Kasumi-1 (cell line): ENCODE measurements around the gene NRG2.

Source experiments
- DNase-seq, 2 experiments: peaks; one replicate each; lab custom pipeline; 2025; lab: John Stamatoyannopoulos, UW

NRG2 gene

GRCh38 chr5:139942243-139942642 is 100.9 kb downstream of the NRG2 start:
- DNase-seq, result no peak

DNA sequence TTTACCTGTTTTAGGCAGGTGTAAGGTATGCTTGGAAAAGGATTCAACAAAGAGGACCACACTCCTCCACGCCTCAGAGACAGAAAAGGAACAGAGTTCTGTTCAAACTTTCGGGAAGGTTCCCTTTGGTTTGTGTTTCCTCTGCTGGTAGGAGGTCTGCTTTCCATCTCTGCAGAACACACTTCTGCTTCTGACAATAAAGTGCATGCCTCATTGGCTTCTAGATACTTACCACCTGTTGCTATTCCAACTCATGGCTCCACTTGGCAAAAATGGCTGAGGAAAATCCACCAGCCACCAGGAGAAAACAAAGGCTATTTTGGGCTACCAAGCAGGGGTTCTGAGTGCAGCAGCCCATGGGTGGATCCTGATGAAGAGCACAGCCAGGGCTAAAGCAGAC is 112.7 kb downstream of the NRG2 start:
- no peak for DNase-seq

GRCh38 chr5:139926797-139927503 is 116.1 kb downstream of the NRG2 start:
- DNase-seq, result no peak

- DNase-seq, result no peak
Measured at GRCh38 chr5:139925650-139926640, 117.2 kb downstream of the NRG2 start.

GRCh38 chr5:139925216-139925562 is 117.9 kb downstream of the NRG2 start:
- no peak for DNase-seq

GRCh38 chr5:139924294-139925215 is 118.5 kb downstream of the NRG2 start:
- no peak for DNase-seq

DNA sequence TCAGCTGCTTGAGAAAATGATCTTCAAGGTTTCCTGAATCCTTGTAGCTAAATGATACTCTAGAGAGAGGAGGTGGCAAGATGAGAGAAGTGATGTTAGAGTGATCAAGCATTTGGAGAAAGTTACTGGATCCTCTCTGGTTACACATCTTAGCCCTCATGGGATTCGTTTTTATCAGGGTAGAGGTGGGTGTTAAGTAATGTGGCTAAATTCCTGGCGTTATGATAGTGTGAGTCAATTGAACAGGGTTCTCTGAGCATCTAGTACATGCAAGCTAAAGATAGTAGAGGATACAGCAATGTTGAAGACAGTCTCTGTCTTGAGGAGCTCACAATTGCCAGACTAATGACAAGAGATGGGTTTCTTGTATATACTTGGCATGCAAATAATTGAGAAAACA is 123.8 kb downstream of the NRG2 start:
- DNase-seq, result no peak

GRCh38 chr5:139915834-139916233 is 127.3 kb downstream of the NRG2 start:
- DNase-seq, result no peak

DNA sequence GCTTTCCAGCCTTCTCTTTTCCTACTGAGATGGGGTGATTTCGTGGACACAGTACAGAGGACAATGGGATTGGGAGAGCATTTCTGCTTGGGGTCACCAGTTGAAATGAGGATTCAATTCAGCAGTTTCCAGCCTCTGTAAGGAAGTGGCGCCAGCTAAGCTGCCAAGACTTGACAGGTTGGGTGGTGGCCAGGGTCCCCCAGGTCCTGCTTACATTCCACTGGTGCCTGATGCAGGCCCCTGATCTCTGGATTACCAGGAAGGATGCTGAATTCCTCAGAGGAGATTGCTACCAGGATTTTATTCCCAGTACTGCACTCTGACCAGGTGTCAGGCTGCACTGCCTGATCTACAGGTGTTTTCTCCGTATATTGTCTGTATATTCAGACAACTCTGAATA is 127.8 kb downstream of the NRG2 start:
- DNase-seq, result no peak

- no peak for DNase-seq
Measured at GRCh38 chr5:139914218-139914807, 128.8 kb downstream of the NRG2 start.

GRCh38 chr5:139912804-139913203 is 130.3 kb downstream of the NRG2 start:
- DNase-seq, result no peak

- DNase-seq, result no peak
Measured at GRCh38 chr5:139912158-139912557, 130.9 kb downstream of the NRG2 start.

DNA sequence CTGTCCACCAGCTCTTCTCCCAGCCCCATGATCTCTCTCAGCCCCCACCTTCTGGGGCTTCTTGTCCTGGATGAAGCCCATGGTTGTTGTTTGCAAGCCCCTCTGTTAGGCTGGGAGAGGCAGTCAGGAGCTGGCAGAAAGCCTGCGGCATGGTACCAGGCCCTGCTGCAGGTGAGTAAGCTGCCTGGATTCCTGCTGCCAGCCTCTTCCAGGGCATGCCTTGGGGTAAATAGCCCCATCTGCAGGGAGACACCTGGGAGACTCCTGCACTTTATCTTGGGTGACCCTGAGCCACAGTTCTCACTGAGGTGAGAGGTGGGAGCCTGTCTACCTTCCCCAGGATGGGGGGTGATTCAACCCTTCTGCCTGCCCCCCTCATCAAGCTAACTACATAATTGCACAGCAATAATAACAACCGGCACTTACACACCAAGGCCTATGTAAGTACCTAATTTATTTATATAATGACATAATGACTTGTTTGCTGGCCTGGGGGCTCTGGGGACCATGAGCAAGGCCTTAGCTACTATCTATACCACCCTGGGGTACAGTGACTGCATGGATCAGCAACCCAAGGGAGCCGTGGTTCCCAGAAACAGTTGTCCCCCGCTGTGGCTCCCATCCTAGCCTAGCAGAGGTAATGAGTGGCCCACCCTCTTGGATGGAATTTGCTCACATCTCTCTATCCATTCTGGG is 131.5 kb downstream of the NRG2 start:
- DNase-seq, result no peak

GRCh38 chr5:139910901-139911300 is 132.2 kb downstream of the NRG2 start:
- no peak for DNase-seq

DNA sequence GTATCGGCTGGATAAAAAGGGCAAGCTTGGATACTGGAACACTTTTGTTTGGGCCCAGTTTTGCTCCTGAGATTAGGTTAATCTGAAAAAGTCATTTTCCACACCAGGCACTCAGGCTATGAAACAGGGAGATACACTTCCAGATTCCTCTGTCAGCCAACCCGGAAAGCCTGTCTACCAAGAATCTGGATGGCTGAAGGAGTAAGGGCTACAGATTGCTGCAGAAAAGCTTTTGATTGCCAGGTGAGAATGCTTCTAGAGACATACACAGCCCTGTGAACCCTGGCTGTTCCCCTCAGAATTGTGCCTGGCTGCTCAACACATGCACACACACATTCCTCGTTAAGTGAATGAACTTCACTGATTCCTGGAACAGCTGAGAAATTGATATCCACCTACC is 133.1 kb downstream of the NRG2 start:
- no peak for DNase-seq

DNA sequence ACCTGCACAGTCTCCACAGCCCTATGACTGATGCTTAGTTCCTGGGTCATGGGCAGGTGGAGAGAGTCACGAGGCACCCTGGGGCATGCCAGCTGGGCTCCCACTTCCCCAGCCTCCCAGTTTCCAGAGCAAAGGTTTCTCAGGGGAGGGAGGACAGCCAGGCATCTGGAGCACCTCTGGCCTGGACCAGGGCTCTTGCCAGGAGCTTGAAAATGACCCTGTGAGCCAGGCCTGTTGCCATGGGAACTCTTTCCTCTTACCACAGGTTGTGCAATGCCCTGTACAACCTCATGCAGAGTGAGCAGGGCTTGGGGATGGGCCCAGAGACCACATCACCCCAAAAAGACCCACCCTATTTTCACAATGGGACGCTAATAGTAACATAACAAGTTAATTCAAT is 134.3 kb downstream of the NRG2 start:
- no peak for DNase-seq

DNA sequence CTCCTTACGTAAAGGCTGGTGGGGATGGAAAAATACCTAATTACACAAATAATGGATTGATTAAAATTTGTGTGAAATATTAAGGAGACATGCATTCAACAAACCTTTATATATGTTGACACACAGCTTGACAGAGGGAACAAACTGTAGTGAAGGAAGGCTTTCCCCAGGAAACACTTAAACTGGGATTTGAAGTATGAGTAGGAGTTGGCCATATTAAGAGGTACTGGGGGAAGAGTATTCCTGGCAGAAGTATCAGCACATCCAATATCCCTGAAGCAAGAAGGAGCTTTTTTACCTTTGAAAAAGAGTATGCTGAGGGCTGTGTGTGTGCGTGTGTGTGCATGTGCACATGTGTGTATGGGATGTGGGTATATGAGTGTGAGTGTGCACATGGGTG is 136.4 kb downstream of the NRG2 start:
- DNase-seq, result no peak

DNA sequence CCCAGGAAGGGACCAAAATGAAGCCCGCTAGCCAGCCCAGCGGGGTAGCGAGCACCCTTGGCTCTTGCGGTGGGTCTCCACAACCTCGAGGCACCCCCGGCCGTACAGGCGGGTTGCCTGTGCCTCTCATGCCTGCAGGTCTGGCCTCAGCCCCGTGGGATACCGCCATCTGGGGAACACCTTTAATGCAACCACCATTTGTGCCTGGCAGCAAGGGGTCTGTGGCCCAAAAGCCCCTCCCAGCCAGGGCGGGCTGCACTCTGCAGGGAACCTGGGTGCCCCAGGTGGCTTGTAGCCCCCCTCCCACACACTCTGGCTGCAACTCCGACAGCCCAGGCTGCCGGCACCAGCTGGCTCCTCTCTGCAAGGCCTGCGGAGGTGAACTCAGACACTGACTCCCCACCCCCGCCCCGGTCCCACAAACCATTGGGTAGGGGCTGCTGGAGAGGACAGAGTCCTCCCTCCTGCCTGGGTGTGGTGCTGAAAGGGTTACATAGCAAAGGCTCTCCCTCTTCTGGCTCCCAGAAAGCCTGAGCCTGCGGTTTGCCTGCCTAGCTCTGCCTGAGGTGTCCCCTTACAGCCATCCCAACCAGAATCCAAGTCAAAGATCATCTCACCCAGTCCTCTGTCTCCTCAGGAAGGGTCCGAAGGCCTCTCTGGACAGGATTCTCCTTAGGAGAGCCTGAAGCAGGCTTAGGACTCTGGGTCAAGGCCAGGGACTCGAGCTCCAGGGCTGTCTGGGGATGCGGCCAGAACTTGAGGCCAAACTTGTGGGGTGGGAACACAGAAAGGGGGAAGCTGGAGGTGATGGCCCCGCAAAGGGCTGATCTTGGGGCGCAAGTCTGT is 138.1 kb downstream of the NRG2 start:
- no peak for DNase-seq

- no peak for DNase-seq
Measured at GRCh38 chr5:139904566-139904815, 138.6 kb downstream of the NRG2 start.

DNA sequence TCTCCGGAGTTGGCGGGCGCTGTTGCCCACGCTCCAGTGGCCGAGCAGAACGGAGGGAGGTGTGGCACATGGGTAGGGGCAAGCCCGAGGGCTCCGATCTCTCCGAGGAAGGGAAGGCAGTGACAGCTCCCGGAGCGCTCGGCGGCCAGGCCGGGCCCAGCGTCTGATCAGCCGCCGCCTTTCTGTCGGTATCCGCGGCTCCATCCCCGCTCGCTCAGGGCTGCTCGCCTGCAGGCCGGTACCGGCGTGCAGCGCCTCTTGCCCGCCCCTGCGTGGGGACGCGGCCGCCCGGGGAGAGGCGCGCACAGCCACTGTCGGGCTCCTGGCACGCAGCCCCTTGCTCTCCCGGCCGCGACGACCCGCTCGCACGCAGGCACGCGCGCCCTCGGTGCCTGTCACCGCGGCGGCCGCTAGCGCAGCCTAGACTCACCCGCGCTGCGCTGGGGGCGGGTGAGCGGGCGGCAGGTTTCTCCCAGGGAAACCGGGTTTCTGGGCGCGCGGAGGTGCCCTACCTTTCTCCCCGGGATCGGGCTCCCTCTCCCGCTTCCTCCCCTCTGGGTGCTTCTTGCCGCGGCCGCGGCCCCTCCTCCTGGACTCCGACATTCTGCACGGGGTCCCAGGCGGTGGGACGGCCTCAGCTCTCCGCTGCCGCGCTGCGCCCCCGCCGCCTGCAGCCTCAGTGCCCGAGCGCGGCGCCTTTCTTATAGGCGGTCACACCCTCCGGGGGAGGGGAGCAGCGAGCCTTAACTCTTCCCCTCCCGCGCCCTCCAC is 139.1 kb downstream of the NRG2 start:
- DNase-seq, result no peak
